GM12872 (cell line): Measurements from ENCODE around the gene TUT4.

Source experiments
- CTCF ChIP-seq: IDR thresholded peaks from 3 replicates; pipeline ENCODE4 v1.5.1; 2011; ENCODE audit warnings: low read depth, mild to moderate bottlenecking, low read length, moderate library complexity; ENCODE audit not compliant: insufficient read depth

TUT4 gene

DNA sequence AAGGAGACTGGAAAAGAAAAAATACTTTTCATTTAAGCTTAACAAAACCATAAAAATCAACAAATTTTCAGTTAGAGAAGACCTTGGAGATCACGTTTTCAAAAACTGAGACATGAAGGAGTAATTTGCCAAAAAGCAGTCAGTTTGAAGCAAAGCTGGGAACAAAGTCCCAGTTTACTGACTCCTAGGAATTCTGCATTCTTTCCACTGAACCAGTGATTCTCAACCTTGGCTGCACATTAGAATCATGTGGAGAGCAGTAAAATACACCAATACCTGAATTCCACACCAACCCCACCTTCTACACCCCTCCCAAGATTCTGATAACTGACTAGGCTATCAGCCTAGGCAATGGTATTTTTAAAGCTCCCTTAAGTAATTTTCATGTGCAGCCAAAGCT lies 75.0 kb downstream of the TUT4 start:
- no peak for TF ChIP-seq CTCF

GRCh38 chr1:52476943-52477342 lies 75.9 kb downstream of the TUT4 start:
- no peak for TF ChIP-seq CTCF

- no peak for TF ChIP-seq CTCF
Measured at GRCh38 chr1:52474807-52475206, 78.1 kb downstream of the TUT4 start.

- no peak for TF ChIP-seq CTCF
Measured at GRCh38 chr1:52473039-52473438, 79.9 kb downstream of the TUT4 start.

- TF ChIP-seq CTCF: no peak
Measured at GRCh38 chr1:52472384-52472783, 80.5 kb downstream of the TUT4 start.

GRCh38 chr1:52469108-52469507 lies 83.8 kb downstream of the TUT4 start:
- TF ChIP-seq CTCF: no peak

DNA sequence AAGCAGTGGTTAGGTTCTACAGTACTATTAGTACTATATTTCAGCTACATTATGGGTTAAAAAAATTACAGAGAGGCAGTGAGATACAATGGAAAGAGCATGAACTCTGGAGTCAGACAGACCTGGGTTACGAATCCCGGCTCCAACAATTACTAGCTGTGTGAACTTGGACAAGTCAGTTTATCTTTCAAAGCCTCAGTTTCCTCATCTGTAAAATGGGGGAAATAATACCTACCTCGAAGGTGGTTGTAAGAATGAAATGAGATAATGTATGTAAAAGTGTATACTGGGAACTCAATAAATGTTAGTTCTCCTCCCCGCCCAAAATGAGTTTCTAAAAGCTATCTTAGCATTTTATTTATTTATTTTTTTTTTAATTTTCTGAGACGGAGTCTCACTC lies 89.0 kb downstream of the TUT4 start:
- no peak for TF ChIP-seq CTCF

GRCh38 chr1:52461821-52462220 lies 91.1 kb downstream of the TUT4 start:
- no peak for TF ChIP-seq CTCF
